GM18951 (cell line): Measurements from ENCODE around the gene MESP2.

Source experiments
- POLR2A ChIP-seq: IDR thresholded peaks from 4 replicates; pipeline ENCODE4 v1.6.1; 2011; ENCODE audit warnings: mild to moderate bottlenecking; ENCODE audit not compliant: insufficient read length, insufficient read depth; ENCODE audit errors: extremely low read depth
- in situ Hi-C: fragments of 300-500 bp; cut with MboI; formaldehyde crosslinking; loops from one replicate; pipeline ENCODE4 v1.12.0; 2022; ENCODE audit warnings: low sequenced_read_pairs, mixed read lengths, inconsistent platforms; ENCODE audit not compliant: unreplicated experiment

Gene MESP2

DNA sequence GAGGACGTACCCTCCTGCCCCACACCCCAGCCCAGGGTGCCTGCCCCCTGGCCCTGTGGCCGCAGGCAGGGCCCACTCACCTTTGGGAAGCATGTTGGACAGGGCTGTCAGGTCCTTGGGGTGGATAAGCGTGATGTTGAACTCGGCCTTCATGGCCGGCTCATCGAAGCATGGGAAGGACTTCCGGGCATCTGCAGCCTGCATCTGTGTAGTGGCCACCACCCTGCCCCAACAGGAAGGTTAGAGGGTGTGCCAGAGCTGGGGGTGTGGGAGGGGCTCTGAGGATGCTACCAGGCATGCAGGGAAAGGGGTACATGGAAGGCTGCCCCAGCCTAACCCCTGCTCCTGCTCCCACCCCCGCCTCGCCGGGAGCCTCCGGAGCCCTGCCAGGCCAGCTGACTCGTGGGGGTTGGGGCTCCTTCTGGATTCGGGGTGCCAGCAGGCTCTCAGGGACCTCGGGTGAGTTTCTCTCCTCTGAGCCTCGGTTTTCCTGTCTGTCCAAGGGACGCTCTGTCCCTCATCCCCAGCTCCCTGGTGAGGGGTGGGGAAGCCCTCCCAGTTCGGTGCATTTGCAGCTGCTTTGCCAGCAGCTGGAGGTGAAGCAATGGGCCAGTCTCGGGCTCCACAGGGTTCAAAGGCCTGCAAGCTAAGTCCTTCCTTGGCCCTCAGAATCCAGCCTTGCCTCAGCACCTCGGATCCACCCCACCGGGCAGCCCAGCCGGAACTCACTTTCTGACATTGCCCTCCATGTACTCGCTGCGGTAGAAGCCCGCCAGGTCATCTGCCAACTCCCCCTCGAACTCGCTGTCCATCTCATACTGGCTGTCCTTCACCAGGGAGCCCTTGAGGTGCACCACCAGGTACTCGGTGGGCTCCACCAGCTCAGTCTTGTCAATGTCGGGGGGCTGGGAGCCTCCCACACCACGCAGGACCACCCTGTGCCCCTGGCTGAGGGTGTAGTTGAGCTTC is 29.4 kb downstream of the MESP2 start:
- TF ChIP-seq POLR2A = no peak
- in situ Hi-C loops = no loop called here

DNA sequence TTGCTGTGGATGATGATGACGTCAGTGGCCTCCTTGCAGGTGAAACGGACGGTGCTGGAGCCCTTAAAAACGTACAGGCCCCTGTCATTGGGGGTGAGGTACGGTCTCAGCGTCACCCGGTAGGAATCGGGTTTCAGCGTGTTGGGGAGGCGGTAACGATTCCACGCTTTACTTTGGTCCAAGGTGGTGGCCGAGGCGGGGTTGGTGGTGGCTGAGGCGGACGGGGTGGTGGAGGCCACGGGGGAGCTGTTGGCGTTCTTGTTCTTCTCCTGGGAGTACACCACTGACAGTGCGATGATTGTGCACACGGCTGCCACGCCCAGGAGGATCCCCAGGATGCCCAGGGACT is 30.1 kb downstream of the MESP2 start:
- in situ Hi-C loops = no loop called here
- TF ChIP-seq POLR2A = no peak

DNA sequence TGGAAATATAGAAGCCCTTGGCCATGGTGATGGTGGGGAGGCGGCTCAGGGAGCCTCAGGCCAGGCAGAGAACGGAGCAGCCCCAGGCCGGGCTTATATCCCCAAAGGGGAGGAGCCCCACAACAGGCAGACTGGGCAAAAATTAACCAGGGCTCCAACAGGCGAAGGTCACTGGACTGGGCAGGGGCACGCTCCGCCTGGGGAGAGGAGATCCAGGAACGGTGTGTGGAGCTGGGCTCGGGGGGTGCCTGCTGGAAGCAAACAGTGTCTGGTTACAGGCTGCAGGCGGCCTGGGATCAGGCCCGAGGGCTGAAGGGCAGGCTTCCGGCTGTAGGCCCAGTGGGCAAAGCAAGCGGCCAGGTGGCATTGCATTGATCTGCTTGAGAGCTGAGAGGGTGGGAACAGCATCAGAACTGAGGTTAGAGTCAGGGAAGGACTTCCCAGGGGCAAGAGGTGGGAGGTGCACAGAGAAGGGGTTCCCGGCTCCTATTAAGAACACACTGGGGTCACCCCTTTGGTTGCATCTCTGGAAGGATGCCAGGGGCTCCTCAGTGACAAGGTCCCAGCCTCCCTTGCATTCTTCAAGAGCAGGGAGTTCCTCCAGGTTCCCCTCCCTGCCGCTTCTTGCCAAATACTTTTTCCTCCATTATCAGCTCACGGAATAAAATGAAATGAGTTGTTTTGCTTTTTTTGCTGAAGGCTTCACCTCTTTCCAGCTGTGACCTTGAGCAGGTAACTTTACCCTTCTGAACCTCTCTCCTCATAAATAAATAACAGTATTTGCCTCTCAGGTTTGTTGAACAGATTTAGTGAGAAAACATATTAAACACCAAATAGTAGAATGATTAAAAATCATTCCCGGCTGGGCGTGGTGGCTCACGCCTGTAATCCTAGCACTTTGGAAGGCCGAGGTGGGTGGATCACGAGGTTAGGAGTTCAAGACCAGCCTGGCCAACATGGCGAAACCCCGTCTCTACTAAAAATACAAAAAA is 30.7 kb downstream of the MESP2 start:
- no peak for TF ChIP-seq POLR2A
- in situ Hi-C loops = no loop called here

- TF ChIP-seq POLR2A = no peak
- in situ Hi-C loops = no loop called here
Measured at GRCh38 chr15:89807689-89808088, 31.6 kb downstream of the MESP2 start.

GRCh38 chr15:89808160-89808870 is 32.2 kb downstream of the MESP2 start:
- in situ Hi-C loops = no loop called here
- no peak for TF ChIP-seq POLR2A

DNA sequence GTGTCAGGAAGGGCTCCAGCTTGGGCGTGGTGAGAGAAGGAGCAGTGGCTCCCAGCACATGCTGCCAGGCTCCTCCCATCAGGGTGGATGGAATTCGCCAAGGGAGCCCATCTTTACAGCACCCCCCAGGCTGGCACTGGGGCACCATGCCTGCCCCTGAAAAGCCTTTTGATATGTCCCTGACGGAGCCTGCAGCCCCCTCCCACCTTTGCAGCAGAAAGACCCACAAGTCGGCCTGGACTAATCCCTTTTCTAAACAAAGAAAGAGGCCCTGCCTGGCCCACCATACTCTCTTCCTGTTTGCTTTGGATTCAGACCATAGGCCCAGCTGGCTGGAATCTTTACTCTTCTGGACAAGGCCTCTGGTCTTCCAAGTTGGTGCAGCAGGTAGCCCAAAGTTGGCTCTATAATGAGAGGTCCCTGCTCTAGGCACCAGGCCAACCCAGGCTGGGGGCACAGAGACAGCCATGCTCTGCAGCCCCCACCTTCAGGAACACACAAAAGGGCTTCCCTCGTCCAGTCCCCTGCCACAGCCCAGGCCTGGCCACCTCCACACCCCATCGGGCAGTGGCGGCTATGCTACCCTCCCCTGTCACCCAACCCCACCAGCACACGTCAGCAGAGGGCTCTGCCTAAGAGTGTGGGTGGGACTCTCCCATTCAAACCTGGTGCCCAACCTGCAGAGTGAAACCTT is 33.1 kb downstream of the MESP2 start:
- in situ Hi-C loops = no loop called here

GRCh38 chr15:89809787-89810148 is 33.6 kb downstream of the MESP2 start:
- no peak for TF ChIP-seq POLR2A
- in situ Hi-C loops = no loop called here

More for the DNA sequence above, 33.1 kb downstream of the MESP2 start:
- no peak for TF ChIP-seq POLR2A

DNA sequence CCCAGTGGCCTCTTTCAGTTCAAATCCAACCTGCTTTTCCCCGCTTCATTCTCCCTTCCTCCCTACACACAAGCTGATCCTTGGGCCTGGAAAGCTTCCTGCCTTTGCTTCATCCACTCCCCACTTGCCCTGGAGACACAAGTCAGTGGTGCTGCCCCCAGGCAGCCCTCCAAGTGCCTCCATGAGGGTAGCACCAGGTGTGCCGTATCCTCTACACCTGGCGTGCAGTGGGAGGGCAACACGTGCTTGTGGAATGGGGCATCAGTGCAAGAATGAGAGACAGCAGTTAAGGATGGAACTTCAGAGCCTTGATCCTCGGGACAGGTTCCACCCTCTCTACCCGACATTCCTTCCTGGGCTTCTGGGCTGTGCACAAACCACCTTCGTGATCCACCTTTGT is 34.7 kb downstream of the MESP2 start:
- no peak for TF ChIP-seq POLR2A
- in situ Hi-C loops = no loop called here

DNA sequence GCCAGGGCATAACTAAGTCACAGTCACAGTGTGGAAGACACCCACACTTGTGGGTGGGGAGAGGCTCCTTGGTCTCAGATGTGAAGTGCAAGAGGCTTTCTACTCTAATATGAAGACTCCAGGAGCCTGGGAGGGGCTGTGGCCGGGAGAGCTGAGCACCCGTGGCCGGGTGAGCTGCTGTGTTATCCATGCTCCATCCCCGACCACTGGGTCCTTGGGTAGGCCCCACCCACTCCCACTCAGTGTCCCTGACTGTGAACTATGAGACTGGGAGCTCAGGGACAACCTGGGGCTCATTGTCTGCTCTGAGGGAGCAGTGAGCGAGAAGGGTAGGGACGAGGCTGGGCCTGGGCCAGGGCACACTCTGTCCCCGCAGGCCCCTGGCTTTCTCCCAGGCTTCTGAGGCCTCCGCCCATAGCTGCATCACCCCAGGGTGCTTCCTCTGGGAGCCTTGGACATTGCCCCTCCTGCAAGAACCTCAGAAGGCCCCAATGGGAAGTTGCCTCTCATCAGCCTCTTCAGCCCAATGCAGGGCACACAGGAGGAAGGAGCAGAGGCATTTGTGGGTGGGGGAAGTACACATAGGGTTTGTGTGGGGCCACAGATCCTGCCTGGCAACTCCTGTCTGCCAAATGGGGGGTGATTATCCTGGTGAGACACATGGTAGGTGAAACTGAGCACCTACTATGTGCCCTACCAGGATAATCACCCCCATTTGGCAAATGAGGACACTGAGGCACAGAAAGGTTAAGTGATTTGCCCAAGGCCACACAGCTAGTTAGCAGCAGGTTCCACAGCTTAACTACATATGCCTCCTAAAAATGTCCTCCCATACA is 36.1 kb downstream of the MESP2 start:
- in situ Hi-C loops = no loop called here

GRCh38 chr15:89812847-89813320 is 36.8 kb downstream of the MESP2 start:
- TF ChIP-seq POLR2A = no peak
- in situ Hi-C loops = no loop called here

More for the DNA sequence above, 36.1 kb downstream of the MESP2 start:
- TF ChIP-seq POLR2A = no peak

GRCh38 chr15:89813381-89814111 is 37.4 kb downstream of the MESP2 start:
- in situ Hi-C loops = no loop called here
- no peak for TF ChIP-seq POLR2A

- in situ Hi-C loops = no loop called here
- no peak for TF ChIP-seq POLR2A
Measured at GRCh38 chr15:89814112-89814742, 38.1 kb downstream of the MESP2 start.
